Effector memory CD8-positive, alpha-beta T cell (primary cell): ENCODE measurements around the gene TEDC1.

Experiments
- ATAC-seq: fragments of 150-1000 bp; cut with Tn5 transposase; replicated peaks from 2 replicates; pipeline ENCODE4 v1.10.0; 2021; ENCODE audit warnings: mild to moderate bottlenecking, moderate library complexity
- DNase-seq, 3 experiments: peaks; one replicate each; pipeline ENCODE4 v3.0.0; 2021
- H3K27ac Mint-ChIP-seq, 2 donors: one replicate each; pipeline ENCODE4 v1.8.0; 2022; ENCODE audit warnings: mild to moderate bottlenecking in 2 of 2, mixed read lengths in 2 of 2, moderate library complexity in 2 of 2
- H3K27me3 Mint-ChIP-seq, 2 donors: one replicate each; pipeline ENCODE4 v1.8.0; 2022; ENCODE audit warnings: mixed read lengths in 2 of 2
- H3K36me3 Mint-ChIP-seq: one replicate; pipeline ENCODE4 v1.8.0; 2022; ENCODE audit warnings: mild to moderate bottlenecking, moderate library complexity, mixed read lengths; ENCODE audit not compliant: insufficient read depth
- H3K4me1 Mint-ChIP-seq, 2 donors: one replicate each; pipeline ENCODE4 v1.8.0; 2022; ENCODE audit warnings: low read depth in 2 of 2, mixed read lengths in 2 of 2
- H3K4me3 Mint-ChIP-seq, 2 donors: one replicate each; pipeline ENCODE4 v1.8.0; 2022; ENCODE audit warnings: mild to moderate bottlenecking in 2 of 2, mixed read lengths in 2 of 2, moderate library complexity in 2 of 2
- H3K9me3 Mint-ChIP-seq, 2 donors: one replicate each; pipeline ENCODE4 v1.8.0; 2022; ENCODE audit warnings: mixed read lengths in 2 of 2

Gene TEDC1

GRCh38 chr14:105465209-105466031, 25.6 kb upstream of the TEDC1 start:
- H3K36me3 Mint-ChIP-seq = peaks cover 5% of the 10 kb centered on the region
- ATAC-seq (no peak), DNase-seq (no peak)
- H3K9me3 Mint-ChIP-seq = no peaks in the 10 kb centered on the region
- H3K4me3 Mint-ChIP-seq = no peak overlapping the region
- no peak overlapping the region for H3K27ac Mint-ChIP-seq
- no peaks in the 10 kb centered on the region for H3K27me3 Mint-ChIP-seq
- H3K4me1 Mint-ChIP-seq = no peaks in the 10 kb centered on the region

GRCh38 chr14:105466531-105467248, 24.4 kb upstream of the TEDC1 start:
- no peak overlapping the region for H3K27ac Mint-ChIP-seq
- peaks cover 5% of the 10 kb centered on the region for H3K36me3 Mint-ChIP-seq
- H3K9me3 Mint-ChIP-seq = no peaks in the 10 kb centered on the region
- DNase-seq = no peak
- no peak overlapping the region for H3K4me3 Mint-ChIP-seq
- no peak for ATAC-seq
- no peaks in the 10 kb centered on the region for H3K27me3 Mint-ChIP-seq
- no peaks in the 10 kb centered on the region for H3K4me1 Mint-ChIP-seq

GRCh38 chr14:105467249-105467941, 23.7 kb upstream of the TEDC1 start:
- H3K27me3 Mint-ChIP-seq = no peaks in the 10 kb centered on the region
- H3K9me3 Mint-ChIP-seq = no peaks in the 10 kb centered on the region
- DNase-seq = no peak
- ATAC-seq = no peak
- peaks cover 5% of the 10 kb centered on the region for H3K36me3 Mint-ChIP-seq
- H3K4me3 Mint-ChIP-seq = no peak overlapping the region
- no peaks in the 10 kb centered on the region for H3K4me1 Mint-ChIP-seq
- no peak overlapping the region for H3K27ac Mint-ChIP-seq

- no peaks in the 10 kb centered on the region for H3K4me1 Mint-ChIP-seq
- ATAC-seq = no peak
Observed at GRCh38 chr14:105467942-105468471, 23.0 kb upstream of the TEDC1 start.

GRCh38 chr14:105468621-105469241, 22.3 kb upstream of the TEDC1 start:
- Mint-ChIP-seq H3K36me3 (peaks cover 5% of the 10 kb centered on the region), H3K4me3 (no peak overlapping the region), H3K27ac (no peak overlapping the region), H3K9me3 (no peaks in the 10 kb centered on the region), H3K27me3 (no peaks in the 10 kb centered on the region), H3K4me1 (no peaks in the 10 kb centered on the region)
- ATAC-seq = no peak
- no peak for DNase-seq

More at GRCh38 chr14:105467942-105468471, 23.0 kb upstream of the TEDC1 start:
- DNase-seq = no peak
- Mint-ChIP-seq H3K27me3 (no peaks in the 10 kb centered on the region), H3K36me3 (peaks cover 8% of the 10 kb centered on the region), H3K9me3 (no peaks in the 10 kb centered on the region), H3K4me3 (no peak overlapping the region), H3K27ac (no peak overlapping the region)

- H3K36me3 Mint-ChIP-seq = peaks cover 5% of the 10 kb centered on the region
- H3K4me1 Mint-ChIP-seq = no peaks in the 10 kb centered on the region
- no peak overlapping the region for H3K27ac Mint-ChIP-seq
- H3K9me3 Mint-ChIP-seq = no peaks in the 10 kb centered on the region
- no peak overlapping the region for H3K4me3 Mint-ChIP-seq
- DNase-seq (no peak), ATAC-seq (no peak)
- no peaks in the 10 kb centered on the region for H3K27me3 Mint-ChIP-seq
Observed at GRCh38 chr14:105469456-105470349, 21.3 kb upstream of the TEDC1 start.

- Mint-ChIP-seq H3K9me3 (no peaks in the 10 kb centered on the region), H3K36me3 (peaks cover 10% of the 10 kb centered on the region), H3K27me3 (no peaks in the 10 kb centered on the region), H3K27ac (no peak overlapping the region), H3K4me3 (no peak overlapping the region), H3K4me1 (no peaks in the 10 kb centered on the region)
- ATAC-seq (no peak), DNase-seq (no peak)
Observed at GRCh38 chr14:105470350-105471296, 20.4 kb upstream of the TEDC1 start.

- Mint-ChIP-seq H3K4me1 (no peaks in the 10 kb centered on the region), H3K9me3 (no peaks in the 10 kb centered on the region), H3K27ac (no peak overlapping the region)
Observed at GRCh38 chr14:105471297-105471821, 19.7 kb upstream of the TEDC1 start.

GRCh38 chr14:105471823-105472485, 19.1 kb upstream of the TEDC1 start:
- Mint-ChIP-seq H3K4me3 (no peak overlapping the region), H3K9me3 (no peaks in the 10 kb centered on the region), H3K27me3 (no peaks in the 10 kb centered on the region), H3K4me1 (peaks cover under 1 to 3% of the 10 kb centered on the region in 2 donors), H3K36me3 (peaks cover 16% of the 10 kb centered on the region), H3K27ac (no peak overlapping the region)
- no peak for ATAC-seq
- no peak for DNase-seq

More at GRCh38 chr14:105471297-105471821, 19.7 kb upstream of the TEDC1 start:
- no peak overlapping the region for H3K4me3 Mint-ChIP-seq
- H3K27me3 Mint-ChIP-seq = no peaks in the 10 kb centered on the region
- peaks cover 12% of the 10 kb centered on the region for H3K36me3 Mint-ChIP-seq
- ATAC-seq (no peak), DNase-seq (no peak)

GRCh38 chr14:105472486-105472991, 18.5 kb upstream of the TEDC1 start:
- Mint-ChIP-seq H3K9me3 (peaks cover 0 to 3% of the 10 kb centered on the region in 2 donors), H3K27me3 (no peaks in the 10 kb centered on the region), H3K4me1 (peaks cover 6 to 8% of the 10 kb centered on the region in 2 donors), H3K4me3 (no peak overlapping the region), H3K27ac (no peak overlapping the region), H3K36me3 (peaks cover 22% of the 10 kb centered on the region)
- DNase-seq (no peak), ATAC-seq (no peak)
